Right ventricle myocardium inferior (tissue), 1 donor: ENCODE results near the gene DUSP16. TPM values are rescaled to one million over a fixed set of nuclear protein-coding genes. Genes with fewer than 3 reads are reported as not detected.
"Not testable (repeated sequence)": the region's sequence is repeated elsewhere in the genome, so short reads cannot be mapped to it uniquely, and the experiment has no call there.

Experiments used
- ATAC-seq: fragments of 200-7000 bp; cut with Tn5 transposase; one replicate; pipeline ENCODE4 v1.9.1; 2020; ENCODE audit warnings: mild to moderate bottlenecking, moderate library complexity
- DNase-seq: peaks from one replicate; pipeline ENCODE4 v3.0.0; 2021; ENCODE audit errors: missing footprints
- intact Hi-C: fragments of 100-400 bp; cut with DNase I; formaldehyde crosslinking; loops from one replicate; pipeline ENCODE4 v1.11.0; 2022
- total RNA-seq: library from RNA; stranded (reverse); fragmentation: NEBNext Ultra II Directional; extraction: Animal tissue kit (Norgen Biotek cat#: 25700); gene quantifications from one replicate; pipeline ENCODE4 v1.2.1, GENCODE V29; 2021
- donor health status: DM: no; HTN: yes; CAD: no; lungs with severe emphysema.

Gene DUSP16
- total RNA-seq, 1 donor from 2014 or later: 11.6 TPM

DNA sequence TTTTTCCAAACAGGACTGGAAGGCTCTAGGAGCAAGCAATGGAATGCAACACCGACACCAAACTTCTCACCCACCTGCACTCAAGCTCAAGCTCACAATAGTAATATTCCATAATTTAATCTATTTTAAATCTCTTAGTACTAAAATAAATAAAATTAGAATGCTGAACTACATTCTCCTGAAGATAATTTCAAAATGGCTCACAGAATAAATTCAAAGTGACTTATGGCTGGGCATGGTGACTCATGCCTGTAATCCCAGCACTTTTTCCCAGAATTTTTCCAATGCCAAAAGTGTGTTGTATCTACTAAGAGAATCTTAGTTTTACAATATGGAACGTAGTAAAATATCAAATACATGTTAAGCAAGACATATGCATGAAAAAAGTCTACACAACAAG, 31.5 kb downstream of the DUSP16 start:
- no peak for ATAC-seq
- intact Hi-C loops: no loop called here
- no peak for DNase-seq

DNA sequence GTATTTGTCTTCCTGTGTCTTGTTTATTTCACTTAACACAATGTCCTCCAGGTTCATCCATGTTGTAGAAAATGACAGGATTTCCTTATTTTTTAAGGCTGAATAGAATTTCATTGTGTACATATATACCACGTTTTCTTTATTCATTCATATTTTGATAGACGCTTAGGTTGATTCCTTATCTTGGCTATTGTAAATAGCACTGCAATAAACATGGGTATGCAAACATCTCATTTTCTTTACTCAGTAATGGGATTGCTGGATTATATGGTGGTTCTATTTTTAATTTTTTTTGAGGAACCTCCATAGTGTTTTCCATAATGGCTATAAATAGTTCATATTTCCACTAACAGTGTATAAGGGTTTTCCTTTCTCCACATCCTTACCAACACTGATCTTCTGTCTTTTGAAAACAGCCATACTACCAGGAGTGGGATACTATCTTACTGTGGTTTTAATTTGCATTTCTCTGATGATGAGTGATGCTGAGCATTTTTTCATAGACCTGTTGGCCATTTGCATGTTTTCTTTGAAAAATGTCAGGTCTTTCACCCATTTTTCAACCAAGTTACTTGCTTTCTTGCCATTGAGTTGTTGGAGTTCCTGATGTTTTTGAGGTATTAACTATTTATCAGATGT, 32.8 kb downstream of the DUSP16 start:
- intact Hi-C loops: no loop called here
- DNase-seq: no peak
- no peak for ATAC-seq

DNA sequence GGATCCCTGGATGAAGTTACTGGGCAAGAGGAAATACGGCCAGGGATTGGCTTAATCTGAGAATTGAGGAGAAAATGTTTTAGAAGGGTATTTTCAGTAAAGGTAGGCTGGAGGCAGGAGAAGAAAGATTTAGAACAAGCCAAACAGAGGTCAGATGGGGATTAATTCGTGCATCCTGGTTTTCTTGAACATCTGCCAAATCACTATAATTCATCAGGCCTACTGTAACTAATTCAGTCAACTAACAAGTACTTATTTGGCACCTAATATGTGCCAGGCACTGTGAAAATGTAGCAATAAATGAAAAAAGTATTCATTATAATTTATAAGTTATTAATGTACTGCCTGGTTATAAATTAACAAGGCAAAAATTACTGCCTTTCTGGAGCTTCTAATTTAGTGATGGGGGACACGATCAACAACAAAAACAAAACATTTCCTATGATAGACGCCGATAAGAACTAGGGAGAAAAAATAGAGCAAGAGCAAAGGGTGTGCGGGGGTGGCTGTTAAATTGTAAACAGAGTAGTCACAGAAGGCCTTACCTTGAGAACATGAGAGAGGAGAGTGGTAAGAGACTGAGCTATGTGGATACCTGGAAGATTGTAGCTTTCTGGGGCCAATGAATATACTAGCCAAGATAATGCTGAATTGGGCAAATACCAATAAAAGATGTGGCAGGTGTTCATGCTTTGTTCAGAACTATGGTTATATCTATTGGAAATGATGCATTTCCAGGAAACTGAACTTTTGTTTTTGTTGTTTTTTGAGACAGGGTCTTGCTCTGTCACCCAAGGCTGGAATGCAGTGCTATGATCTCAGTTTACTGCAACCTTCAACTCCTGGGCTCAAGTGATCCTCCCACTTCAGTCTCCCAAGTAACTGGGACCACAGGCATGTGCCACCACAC, 34.0 kb downstream of the DUSP16 start:
- intact Hi-C loops: no loop called here
- no peak for ATAC-seq
- no peak for DNase-seq

DNA sequence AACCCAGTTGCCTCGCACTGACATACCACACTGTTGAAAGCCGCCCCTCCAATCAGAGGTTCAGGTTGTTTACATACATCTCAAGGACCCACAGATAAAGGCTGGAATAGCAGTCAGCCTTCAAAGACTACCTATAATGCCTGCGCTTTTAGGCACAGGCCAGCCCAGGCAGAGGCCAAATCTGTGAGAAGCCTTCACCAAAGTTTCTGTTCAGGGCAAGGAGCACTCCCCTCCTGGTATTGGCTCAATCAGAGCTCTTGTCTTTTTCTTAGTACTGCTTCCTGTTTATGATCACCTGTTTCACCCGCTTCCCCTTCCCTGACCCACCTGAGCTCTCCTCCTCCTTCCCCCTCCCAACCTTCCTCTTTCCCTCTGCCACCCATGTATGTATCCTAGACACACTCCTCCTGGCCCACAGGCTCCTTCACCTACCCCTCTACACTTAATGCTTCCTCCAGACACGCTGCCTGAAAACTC, 34.8 kb downstream of the DUSP16 start:
- intact Hi-C loops: no loop called here

DNA sequence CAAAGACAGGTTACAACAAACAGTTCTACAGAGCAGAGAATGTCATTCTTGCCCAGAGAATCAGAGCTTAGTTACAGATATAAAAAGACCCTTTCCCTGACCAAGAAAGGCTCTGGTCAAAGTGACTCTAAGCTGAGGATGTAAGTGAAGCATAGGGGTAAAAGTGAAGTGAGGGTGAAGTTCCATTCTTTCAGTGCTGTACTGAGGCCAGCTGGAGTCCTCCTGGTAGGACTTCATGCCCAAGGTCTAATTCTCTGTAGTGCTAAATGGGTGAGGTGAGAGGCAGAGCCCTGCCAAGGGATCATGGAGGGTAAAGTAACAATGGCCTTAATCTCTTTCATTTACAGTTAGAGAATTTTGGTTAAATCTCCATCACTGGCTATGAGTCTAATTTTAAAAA, 38.5 kb downstream of the DUSP16 start:
- ATAC-seq: no peak
- DNase-seq: no peak
- intact Hi-C loops: loop anchor here (5.0 kb wide), 1 partner anchor 38 kb away; the partner anchor contains the start of gene DUSP16

More for the DNA sequence above, 34.8 kb downstream of the DUSP16 start:
- ATAC-seq: no peak
- DNase-seq: no peak

DNA sequence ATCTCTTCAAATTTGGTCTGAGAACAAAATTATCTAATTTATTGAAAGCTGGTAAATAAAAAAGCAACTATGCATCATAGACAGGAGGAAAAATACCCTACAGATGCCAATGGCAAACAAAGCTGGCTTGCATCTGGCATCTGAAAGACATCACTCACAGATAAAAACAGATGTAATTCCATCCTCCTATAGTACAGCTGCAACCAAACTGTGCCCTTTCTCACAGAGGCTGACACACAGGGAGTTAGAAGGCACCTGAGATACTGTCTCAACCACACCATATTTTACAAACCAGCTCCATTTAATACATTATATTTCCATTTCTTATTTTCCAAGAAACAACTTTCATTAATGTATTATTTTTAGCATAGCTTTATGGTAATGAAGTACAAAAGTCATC, 39.4 kb downstream of the DUSP16 start:
- ATAC-seq (no peak), DNase-seq (no peak)
- intact Hi-C loops: loop anchor here (5.0 kb wide), 1 partner anchor 39 kb away; the partner anchor contains the start of gene DUSP16

DNA sequence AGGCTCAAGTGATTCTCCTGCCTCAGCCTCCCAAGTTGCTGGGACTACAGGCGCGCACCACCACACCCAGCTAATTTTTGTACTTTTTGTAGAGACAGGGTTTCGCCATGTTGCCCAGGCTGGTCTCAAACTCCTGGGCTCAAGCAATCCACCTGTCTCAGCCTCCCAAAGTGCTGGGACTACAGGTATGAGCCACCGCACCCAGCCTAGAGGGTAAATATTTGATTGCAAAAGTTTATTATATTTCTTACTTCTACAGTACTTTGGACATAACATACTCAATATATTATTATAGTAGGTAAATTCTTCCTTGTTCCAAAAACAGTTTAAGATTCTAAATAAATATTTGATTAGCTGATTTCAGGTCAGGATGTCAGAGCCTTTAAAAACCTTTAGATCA, 40.0 kb downstream of the DUSP16 start:
- DNase-seq, ATAC-seq: not testable (repeated sequence)
- intact Hi-C loops: loop anchor here (5.0 kb wide), 1 partner anchor 40 kb away; the partner anchor contains the start of gene DUSP16

DNA sequence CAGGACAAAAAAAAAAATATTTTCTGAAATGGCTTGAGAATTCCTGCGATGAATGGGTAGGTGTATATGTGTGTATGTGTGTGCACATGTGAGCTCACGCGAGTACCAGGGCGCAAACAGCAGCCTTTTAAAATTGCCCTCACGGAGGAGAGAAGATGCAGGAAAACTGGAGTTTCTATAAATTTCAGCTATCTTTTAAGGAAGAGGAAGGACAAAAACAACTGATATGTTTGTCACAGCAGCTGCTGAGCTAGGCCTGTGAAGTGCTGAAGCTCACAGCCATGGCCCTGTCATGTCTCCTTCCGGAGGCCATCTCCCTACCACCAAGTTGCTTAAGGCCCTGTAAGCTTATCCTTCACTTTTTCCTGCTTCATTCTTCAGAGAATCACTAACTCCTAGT, 40.8 kb downstream of the DUSP16 start:
- DNase-seq (no peak), ATAC-seq (no peak)
- intact Hi-C loops: loop anchor here (5.0 kb wide), 1 partner anchor 40 kb away; the partner anchor contains the start of gene DUSP16

DNA sequence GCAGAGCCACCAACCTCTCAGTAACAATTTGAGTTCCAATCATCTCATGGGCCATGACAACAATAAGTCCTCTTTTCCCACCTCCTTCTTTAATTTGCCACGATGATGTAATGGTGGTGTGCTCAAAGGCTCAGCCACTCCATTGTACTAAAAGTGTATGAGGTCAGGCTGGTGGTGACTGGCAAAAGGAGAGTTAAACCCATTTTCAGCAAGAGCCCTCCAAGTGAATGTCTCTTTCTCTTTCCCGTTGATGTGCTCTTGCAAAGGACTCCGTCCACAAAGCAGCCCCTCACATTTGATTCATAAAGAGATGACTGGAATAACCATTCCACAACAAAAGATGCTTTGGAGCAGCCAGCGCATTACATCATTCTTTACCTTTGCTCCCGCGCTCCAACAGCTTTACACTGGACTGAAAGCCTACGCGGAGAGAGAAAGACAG, 41.6 kb downstream of the DUSP16 start:
- intact Hi-C loops: loop anchor here (5.0 kb wide), 1 partner anchor 41 kb away; the partner anchor contains the start of gene DUSP16
- no peak for DNase-seq
- no peak for ATAC-seq

DNA sequence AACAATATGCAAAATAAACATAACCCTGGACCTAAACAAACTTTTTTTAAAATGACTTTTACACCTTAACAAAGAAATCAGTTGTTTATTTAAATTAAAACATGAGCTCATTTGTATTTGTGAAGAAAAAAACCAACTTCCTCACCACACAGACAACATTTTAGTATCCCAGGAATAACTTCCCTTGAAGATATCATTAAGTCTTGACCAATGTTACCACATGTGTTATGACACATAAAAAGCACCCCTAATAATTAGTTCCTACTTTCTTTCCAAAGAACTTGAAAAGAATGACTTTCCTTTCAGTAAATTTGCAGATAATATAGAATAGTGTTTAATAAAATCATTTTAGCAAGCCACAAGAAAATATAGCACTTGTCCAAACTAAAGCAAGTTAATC, 42.4 kb downstream of the DUSP16 start:
- ATAC-seq: no peak
- intact Hi-C loops: loop anchor here (5.0 kb wide), 1 partner anchor 42 kb away; the partner anchor contains the start of gene DUSP16

DNA sequence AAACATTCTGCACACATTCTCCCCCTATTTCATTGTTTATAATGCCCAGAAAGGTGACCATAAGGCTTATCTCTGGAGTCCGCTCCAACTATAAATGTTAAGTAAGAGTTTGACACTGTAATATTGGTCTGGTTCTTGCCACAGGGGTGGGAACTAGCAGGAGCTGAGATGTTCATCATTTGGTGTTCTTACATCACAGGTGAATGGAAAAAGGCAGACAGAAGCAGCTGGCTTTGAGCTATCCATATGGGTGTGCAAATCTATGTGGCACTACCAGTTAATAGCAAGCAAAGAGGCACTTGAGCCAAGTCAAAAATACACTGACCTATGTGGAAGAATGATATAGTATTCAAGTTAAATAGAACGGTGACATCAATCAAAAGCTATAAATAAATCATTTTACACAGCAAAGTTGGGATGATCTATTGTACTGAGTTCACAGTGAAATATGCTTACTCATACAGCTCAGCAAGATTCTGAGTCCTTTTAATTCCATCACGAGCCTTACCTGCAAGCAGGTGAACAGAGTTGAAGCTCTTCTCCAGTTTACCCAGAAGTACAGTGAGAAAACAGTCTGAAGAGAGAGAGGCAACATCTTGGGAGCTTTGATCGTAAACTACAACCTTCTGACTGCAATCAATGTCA, 43.2 kb downstream of the DUSP16 start:
- ATAC-seq (no peak), DNase-seq (no peak)
- intact Hi-C loops: no loop called here

More for the DNA sequence above, 42.4 kb downstream of the DUSP16 start:
- no peak for DNase-seq

DNA sequence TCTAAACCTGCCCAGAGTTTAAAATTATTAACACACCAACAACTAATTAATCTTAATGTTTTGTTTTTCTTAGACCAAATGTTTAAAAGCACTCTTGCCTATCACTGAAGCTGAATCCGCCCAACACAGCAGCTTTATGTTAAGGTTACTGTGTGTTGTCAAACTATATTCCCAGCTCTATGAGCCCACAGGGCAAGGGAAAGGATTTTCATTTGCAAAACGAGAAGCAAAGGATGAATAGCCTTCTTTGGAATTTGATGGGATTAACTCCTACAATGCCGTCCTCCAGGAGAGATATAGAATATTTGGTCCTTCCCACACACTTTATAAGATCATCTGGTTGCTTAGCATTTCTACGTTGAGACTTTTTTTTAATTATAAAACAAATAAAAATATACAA, 43.7 kb downstream of the DUSP16 start:
- ATAC-seq (no peak), DNase-seq (no peak)
- intact Hi-C loops: no loop called here

DNA sequence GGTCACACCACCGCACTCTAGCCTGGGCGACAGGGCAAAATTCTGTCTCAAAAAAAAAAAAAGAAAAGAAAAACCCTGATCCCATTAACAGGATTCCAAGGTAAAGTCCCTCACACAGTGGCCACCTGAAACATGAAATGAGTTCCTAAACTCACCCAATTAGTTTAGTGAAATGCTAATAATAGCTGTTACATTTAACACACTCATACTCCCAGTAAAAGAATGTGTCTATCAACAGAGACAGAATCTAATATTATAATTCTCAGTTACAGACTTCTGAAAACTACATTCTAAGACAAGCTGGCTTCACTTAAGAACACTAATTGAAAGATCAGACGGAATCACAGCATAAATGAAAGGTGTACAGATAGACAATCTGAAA, 44.2 kb downstream of the DUSP16 start:
- intact Hi-C loops: no loop called here
- ATAC-seq (no peak), DNase-seq (no peak)

DNA sequence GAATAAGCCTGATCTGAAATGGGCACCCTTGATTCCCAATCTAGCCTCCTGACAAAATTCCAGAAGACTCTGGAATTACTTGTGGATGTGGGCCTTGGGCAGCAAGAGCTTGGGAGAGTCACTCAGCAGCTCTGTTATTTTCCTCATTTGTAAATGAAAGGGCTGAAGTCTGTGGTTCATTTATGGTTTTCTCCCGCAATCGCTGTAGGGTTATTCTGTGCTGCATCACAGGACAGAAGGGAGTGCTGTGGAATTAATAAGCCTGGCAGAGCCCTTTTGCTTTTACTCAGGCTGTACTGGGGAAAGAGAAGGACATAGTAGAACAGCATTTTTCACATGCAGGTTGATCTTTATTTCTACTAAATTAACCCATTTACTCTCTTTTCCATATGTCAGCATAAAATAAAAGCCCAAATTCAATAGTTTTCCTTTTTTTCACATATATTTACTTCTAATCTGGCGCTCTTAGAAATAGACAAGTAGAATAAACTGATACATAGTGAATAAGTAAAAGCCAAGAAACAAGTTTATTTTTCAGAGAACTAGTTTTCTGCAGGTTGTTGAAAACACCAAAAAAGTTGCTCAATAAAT, 49.2 kb downstream of the DUSP16 start:
- DNase-seq (no peak), ATAC-seq (no peak)
- intact Hi-C loops: no loop called here

DNA sequence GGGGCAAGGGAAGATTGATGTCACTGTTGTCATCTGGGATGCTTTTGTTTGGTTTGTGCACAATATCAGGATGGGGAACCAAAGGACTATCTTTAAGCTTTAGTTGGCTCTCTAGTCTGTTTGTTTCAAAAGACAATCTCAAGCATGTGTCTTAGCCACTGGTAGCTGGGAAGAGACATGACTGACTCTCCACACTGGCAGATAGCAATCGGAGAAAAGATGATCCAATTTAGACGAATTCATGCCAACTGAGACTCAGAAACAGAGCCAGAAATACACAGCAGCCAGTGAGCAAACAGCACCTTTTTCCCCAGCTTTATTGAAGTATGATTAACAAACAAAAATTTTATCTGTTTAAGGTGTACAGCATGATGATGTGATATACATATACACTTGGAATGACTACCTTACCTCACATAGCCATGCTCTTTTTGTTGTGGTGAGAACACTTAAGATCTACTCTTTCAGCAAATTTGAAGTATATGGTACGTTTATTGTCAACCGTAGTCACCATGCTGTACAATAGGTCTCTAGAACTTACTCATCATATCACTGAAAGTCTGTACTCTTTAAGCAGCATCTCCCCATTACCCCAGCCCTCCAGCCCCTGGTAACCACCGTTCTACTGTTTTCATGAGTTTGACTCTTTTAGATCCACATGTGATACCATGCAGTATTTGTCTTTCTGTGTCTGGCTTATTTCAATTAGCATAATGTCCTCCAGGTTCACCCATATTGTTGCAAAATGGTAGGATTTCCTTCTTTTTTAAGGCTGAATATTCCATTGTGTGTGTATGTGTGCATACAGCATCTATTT, 50.6 kb downstream of the DUSP16 start:
- intact Hi-C loops: no loop called here

DNA sequence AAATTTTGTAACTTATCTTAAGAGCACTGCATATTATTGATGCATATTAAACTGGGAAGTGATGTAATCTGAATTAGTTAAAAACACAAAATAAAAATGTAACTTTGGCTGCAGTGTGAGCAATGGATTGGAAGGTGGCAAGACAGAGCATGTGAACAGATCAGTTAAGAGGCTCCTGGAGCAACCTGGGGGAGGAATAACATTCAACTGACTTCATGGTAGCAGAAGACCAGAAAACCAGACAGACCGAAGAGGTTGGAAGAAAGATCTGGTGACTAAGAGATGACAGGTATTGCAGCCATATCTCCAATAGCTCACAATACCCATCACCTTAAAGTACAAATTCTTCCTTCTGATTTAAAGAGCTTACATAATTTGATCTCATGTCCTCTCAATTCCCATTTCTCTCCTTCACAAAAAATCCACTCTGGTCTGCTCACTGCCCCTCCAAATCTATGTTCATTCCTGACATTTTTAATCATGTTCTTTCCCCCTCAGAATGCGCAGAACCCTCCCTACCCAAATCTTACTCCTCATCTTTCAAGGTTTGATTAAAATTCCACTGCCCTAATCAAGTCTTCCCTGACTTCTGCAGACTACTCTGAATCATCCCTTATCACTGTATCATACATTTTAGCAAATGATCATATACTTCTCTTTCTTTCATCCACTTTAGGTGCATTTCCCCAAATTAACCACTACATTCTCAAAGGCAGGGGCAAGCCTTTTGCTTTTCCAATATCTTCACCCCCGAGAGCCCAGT, 51.5 kb downstream of the DUSP16 start:
- intact Hi-C loops: no loop called here
- ATAC-seq (no peak), DNase-seq (no peak)

More for the DNA sequence above, 50.6 kb downstream of the DUSP16 start:
- DNase-seq (no peak), ATAC-seq (no peak)

DNA sequence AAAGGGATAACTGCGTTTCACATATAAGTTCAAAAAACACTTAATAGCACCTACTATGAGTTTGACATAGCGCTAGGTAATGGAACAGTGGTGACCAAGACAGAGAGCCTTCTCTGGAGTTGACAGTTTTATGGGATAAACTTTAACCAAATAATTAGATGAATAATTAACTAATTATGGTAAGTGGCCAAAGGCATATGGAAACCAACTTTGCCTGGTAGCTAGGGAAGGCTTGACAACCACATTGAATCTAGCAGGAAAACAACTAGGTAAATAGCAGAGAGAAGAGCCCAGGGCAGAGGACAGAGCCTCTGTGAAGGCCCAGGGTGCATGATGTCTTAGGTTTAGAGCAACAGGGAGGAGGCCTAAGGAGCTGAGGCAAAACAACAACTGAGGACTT, 52.1 kb downstream of the DUSP16 start:
- DNase-seq (no peak), ATAC-seq (no peak)
- intact Hi-C loops: no loop called here
